Measurements from ENCODE around the gene CCNJL.

DNA sequence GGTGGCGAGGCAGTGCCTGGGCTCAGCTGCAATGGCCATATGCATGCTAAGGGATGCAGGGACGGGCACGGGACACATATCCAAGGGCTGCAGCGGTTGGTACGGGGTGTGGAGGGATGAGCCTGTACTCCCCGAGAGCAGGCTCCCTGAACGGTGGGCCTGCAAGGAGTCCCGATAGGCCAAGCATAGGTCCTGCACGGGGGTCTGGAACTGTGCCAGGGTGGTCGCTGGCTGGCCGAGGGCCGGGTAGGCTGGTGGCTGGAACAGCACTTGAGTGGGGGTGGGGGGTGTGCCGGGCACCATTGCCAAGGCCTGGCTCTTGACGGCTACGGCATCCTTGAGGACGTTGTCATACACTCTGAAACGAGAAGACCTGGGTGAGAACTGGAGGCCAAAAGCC lies 58.9 kb downstream of the CCNJL start:
- TF ChIP-seq, protein P1, sequence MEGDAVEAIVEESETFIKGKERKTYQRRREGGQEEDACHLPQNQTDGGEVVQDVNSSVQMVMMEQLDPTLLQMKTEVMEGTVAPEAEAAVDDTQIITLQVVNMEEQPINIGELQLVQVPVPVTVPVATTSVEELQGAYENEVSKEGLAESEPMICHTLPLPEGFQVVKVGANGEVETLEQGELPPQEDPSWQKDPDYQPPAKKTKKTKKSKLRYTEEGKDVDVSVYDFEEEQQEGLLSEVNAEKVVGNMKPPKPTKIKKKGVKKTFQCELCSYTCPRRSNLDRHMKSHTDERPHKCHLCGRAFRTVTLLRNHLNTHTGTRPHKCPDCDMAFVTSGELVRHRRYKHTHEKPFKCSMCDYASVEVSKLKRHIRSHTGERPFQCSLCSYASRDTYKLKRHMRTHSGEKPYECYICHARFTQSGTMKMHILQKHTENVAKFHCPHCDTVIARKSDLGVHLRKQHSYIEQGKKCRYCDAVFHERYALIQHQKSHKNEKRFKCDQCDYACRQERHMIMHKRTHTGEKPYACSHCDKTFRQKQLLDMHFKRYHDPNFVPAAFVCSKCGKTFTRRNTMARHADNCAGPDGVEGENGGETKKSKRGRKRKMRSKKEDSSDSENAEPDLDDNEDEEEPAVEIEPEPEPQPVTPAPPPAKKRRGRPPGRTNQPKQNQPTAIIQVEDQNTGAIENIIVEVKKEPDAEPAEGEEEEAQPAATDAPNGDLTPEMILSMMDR (IDR thresholded peaks at IDR 0.05; ENCODE audit: poor library complexity): no peak
- TF ChIP-seq EZH2 (IDR thresholded peaks at IDR 0.05; ENCODE audit: borderline replicate concordance) (no peak), EZH2phosphoT487 (IDR thresholded peaks at IDR 0.05; ENCODE audit: low read depth, severe bottlenecking, unreplicated experiment) (no peak)

All from hepatocyte (in vitro differentiated cells).